Measurements from ENCODE around the gene RAB14. TPM values are rescaled to one million over a fixed set of nuclear protein-coding genes. Genes with fewer than 3 reads are reported as not detected.

Gene RAB14
- total and polyA plus RNA-seq, 5 experiments from 2014 or later, result 34.6 to 62.3 (median 37.2) TPM

DNA sequence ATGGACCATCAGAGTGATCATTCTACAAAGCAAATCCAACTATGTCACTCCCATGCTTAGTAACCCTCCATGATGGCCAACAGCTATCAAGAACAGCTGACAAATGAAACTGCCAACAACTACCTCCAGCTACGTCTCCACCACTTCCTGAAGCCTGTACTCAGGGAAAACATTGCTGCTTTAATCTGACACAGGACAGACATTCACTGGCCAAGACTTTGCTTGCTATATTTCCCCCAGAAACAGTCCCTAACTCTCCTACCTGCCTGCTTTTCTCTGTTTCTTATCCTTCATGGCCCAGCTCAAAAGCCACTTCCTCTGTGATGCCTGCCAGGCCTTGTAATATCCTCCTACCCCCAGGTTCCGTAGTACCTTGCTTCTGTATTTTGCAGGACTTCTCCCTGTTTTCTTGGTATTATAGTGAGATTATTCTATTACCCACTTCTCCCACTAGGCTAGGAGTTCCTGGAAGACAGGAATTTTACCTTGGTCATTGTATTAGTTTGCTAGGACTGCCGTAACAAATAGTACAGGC, 14.7 kb upstream of the RAB14 start:
- Mint-ChIP-seq H3K27ac (peak overlapping the region in 1 of 10 donors; percentile 13), H3K4me3 (no peak overlapping the region), H3K4me1 (peaks cover 0 to 7% (median 4%) of the 10 kb centered on the region in 4 donors), H3K9me3 (no peaks in the 10 kb centered on the region), H3K27me3 (no peaks in the 10 kb centered on the region), H3K36me3 (peaks cover 0 to 2% (median 0%) of the 10 kb centered on the region in 3 donors)
- ATAC-seq (no peak), DNase-seq (no peak)
- POLR2A ChIA-PET, result interaction anchor here (0.7 to 0.9 kb wide), 2 partner anchors 15 to 41 kb away, joined by 3 read pairs; partner anchors contain the start of gene RAB14

- ATAC-seq (no peak), DNase-seq (no peak)
- POLR2A ChIA-PET, result interaction anchor here (1.9 kb wide), 1 partner anchor 13 kb away, joined by 10 read pairs; the partner anchor contains the start of gene RAB14
- Mint-ChIP-seq H3K9me3 (no peaks in the 10 kb centered on the region), H3K27me3 (no peaks in the 10 kb centered on the region), H3K4me3 (no peak overlapping the region), H3K36me3 (no peaks in the 10 kb centered on the region), H3K27ac (peak overlapping the region in 2 of 10 donors; percentile 10 to 83), H3K4me1 (peaks cover 0 to 7% (median 4%) of the 10 kb centered on the region in 4 donors)
Measured at GRCh38 chr9:121214005-121214404, 12.3 kb upstream of the RAB14 start.

DNA sequence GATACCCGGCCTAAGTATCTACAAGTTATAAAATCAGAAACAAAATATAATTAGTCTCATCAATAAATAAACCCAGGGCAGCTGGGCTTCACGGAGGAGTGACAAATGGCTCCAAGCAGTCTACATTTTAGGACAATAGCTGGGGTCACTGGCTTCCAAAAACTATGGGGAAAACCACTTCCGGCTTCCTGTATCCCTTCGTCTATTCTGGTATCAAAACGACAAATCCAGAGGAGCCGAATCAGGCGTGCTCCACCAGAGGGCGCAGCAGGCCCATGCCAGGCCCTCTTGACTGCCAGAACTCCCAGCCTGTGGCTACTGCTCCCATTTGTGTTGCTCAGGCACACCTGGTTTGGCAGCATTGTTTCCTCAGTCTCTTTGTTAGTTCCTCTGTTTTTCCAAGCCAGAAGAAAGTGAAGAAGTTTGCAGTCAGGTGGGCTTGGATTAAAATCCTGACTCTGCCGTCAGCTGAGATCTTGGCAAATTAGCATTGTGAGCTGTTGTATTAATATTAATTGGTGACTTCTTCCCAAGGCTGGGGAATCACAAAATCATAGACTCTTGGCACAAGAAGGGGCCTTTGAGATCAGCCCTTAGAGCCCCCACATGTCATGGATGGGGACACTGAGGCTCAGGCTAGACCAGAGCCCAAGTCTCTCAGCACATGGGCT, 11.6 kb upstream of the RAB14 start:
- H3K27ac Mint-ChIP-seq, result peak overlapping the region in 4 of 10 donors; percentile 25 to 47 (median 38)
- no peak overlapping the region for H3K4me3 Mint-ChIP-seq
- ATAC-seq (peak; percentile 59 to 78), DNase-seq (peak; percentile 33 to 77 (median 52))
- POLR2A ChIA-PET, result interaction anchor here (1.9 kb wide), 1 partner anchor 12 kb away, joined by 10 read pairs; the partner anchor contains the start of gene RAB14
- peaks cover 2 to 12% (median 5%) of the 10 kb centered on the region in 4 donors for H3K4me1 Mint-ChIP-seq
- H3K27me3 Mint-ChIP-seq, result no peaks in the 10 kb centered on the region
- H3K9me3 Mint-ChIP-seq, result no peaks in the 10 kb centered on the region
- H3K36me3 Mint-ChIP-seq, result no peaks in the 10 kb centered on the region

- POLR2A ChIA-PET, result no interaction called here
- no peak overlapping the region for H3K4me3 Mint-ChIP-seq
- no peaks in the 10 kb centered on the region for H3K27me3 Mint-ChIP-seq
- H3K27ac Mint-ChIP-seq, result no peak overlapping the region
- H3K36me3 Mint-ChIP-seq, result no peaks in the 10 kb centered on the region
- H3K4me1 Mint-ChIP-seq, result peaks cover 4 to 31% (median 18%) of the 10 kb centered on the region in 4 donors
- ATAC-seq (no peak), DNase-seq (no peak)
- no peaks in the 10 kb centered on the region for H3K9me3 Mint-ChIP-seq
Measured at GRCh38 chr9:121210536-121210935, 8.9 kb upstream of the RAB14 start.

DNA sequence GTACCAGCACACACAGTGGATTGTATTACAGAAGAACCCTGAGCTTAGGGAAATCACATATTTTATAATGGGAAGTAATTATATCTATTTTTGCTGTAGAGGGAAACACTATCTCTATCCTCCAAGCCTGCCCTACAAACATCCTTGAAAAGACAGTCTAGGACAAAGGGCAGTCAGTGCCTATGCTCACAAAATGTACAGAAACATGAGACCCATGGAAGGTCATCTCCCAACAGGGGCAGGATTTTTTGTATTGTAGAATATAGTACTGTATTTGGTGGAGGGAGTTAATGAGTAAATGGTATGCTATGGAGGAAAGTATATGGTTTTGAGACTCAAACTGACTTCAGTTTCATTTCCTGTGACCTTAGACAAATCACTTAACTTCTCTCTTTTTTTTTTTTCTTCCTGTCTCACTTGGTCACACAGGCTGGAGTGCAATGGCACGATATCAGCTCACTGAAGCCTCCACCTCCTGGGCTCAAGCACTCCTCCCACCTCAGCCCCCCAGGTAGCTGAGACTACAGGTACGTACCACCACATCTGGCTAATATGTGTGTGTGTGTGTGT, 5.8 kb upstream of the RAB14 start:
- Mint-ChIP-seq H3K27me3 (no peaks in the 10 kb centered on the region), H3K4me3 (peak overlapping the region in 3 of 10 donors; percentile 4 to 43 (median 30)), H3K9me3 (no peaks in the 10 kb centered on the region), H3K4me1 (peaks cover 2 to 36% (median 21%) of the 10 kb centered on the region in 4 donors), H3K36me3 (no peaks in the 10 kb centered on the region), H3K27ac (peak overlapping the region in 5 of 10 donors; percentile 26 to 86 (median 75))
- ATAC-seq (peak; percentile 49 to 50), DNase-seq (no peak)
- POLR2A ChIA-PET, result interaction anchor here (0.6 kb wide), 1 partner anchor 100 kb away, joined by 3 read pairs; no protein-coding TSS in a partner anchor

GRCh38 chr9:121206516-121207370, 5.1 kb upstream of the RAB14 start:
- POLR2A ChIA-PET, result interaction anchor here (0.7 kb wide), 2 partner anchors 30 to 52 kb away, joined by 3 read pairs; no protein-coding TSS in a partner anchor
- Mint-ChIP-seq H3K36me3 (no peaks in the 10 kb centered on the region), H3K4me1 (peaks cover 7 to 43% (median 25%) of the 10 kb centered on the region in 4 donors), H3K9me3 (no peaks in the 10 kb centered on the region), H3K27ac (peak overlapping the region in 2 of 10 donors; percentile 60 to 83), H3K27me3 (no peaks in the 10 kb centered on the region), H3K4me3 (peak overlapping the region in 1 of 10 donors; percentile 43)
- DNase-seq (no peak), ATAC-seq (no peak)

DNA sequence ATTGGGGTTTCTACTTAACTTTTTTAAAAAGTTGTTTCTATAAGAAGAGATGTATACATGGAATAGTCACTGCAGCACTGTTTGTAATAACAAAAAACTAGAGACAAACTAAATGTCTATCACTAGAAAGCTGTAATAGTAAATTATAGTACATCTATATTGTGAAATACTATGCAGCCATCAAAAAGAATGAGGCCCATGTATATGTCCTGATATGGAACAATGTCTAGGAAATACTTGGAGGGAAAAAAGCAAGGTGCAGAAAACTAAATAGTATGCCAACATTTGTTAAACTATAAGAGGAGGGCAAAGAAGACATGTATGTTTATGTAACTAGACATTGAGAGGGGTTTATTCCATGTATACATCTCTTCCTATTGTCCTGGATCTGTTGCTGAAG, 2.9 kb upstream of the RAB14 start:
- POLR2A ChIA-PET, result no interaction called here
- ATAC-seq, result no peak
- Mint-ChIP-seq H3K4me3 (no peak overlapping the region), H3K27me3 (no peaks in the 10 kb centered on the region), H3K27ac (no peak overlapping the region), H3K4me1 (peaks cover 15 to 53% (median 32%) of the 10 kb centered on the region in 4 donors), H3K36me3 (no peaks in the 10 kb centered on the region), H3K9me3 (peaks cover 0 to 2% (median 0%) of the 10 kb centered on the region in 9 donors)
- DNase-seq, result no peak

DNA sequence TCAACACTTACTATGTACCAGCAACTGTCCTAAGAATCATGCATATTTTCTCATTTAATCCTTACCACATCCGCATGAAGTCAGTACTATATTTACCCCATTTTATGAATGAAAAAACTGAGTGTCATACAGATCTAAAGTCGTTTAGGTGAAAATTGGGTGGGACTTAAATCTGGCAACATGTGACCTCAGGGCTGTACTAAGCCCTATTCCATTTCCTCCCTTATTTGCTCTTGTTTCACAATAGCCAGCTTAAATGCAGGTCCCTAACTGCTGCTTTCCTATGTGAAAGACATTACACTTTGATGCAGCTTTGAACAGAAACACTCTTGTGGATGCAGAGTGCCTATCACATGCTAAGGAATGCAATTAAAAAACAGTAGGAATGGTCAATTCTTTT, 2.5 kb upstream of the RAB14 start:
- Mint-ChIP-seq H3K4me1 (peaks cover 16 to 58% (median 36%) of the 10 kb centered on the region in 4 donors), H3K4me3 (peak overlapping the region in 1 of 10 donors; percentile 31), H3K9me3 (peaks cover 0 to 2% (median 0%) of the 10 kb centered on the region in 9 donors), H3K36me3 (no peaks in the 10 kb centered on the region), H3K27me3 (no peaks in the 10 kb centered on the region), H3K27ac (no peak overlapping the region)
- ATAC-seq, result no peak
- POLR2A ChIA-PET, result no interaction called here
- no peak for DNase-seq

- Mint-ChIP-seq H3K27me3 (no peaks in the 10 kb centered on the region), H3K4me1 (peaks cover 22 to 62% (median 48%) of the 10 kb centered on the region in 4 donors), H3K9me3 (peaks cover 0 to 2% (median 0%) of the 10 kb centered on the region in 9 donors), H3K4me3 (peak overlapping the region; percentile 78 to 98 (median 94)), H3K36me3 (peaks cover 0 to 4% (median 0%) of the 10 kb centered on the region in 3 donors), H3K27ac (peak overlapping the region; percentile 89 to 99 (median 98))
- POLR2A ChIA-PET, result interaction anchor here (0.7 to 2.2 kb wide), 17 partner anchors 12 to 489 kb away, joined by 3 to 22 read pairs (median 4); partner anchors contain the start of gene FBXW2
- peak; percentile 32 to 71 (median 54) for DNase-seq
- peak; percentile 18 to 38 for ATAC-seq
Measured at GRCh38 chr9:121201045-121201737, 478 bp downstream of the RAB14 start.

DNA sequence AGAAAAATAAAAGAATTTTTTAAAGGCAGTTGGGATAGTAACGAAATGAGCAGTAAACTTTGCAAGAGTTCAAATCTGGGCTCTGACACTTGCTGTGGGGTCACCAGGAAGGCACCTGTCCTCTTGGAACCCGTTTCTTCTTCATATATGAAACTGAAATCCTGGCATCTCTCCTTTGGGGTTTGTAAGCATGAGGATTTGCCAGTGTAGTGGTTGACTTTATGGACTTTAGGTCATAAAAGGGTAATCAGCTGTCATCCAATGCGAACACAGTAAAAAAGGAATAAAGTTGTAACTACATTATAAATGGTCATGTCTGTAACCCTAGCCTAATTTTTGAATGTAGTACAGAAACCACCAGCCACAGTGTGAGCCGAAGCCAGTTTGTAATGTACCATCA, 1.3 kb downstream of the RAB14 start:
- H3K27me3 Mint-ChIP-seq, result no peaks in the 10 kb centered on the region
- H3K4me1 Mint-ChIP-seq, result peaks cover 26 to 71% (median 57%) of the 10 kb centered on the region in 4 donors
- peak overlapping the region; percentile 78 to 98 (median 94) for H3K4me3 Mint-ChIP-seq
- POLR2A ChIA-PET, result interaction anchor here (0.9 to 2.2 kb wide), 8 partner anchors 13 to 488 kb away, joined by 3 to 22 read pairs (median 4); no protein-coding TSS in a partner anchor
- H3K27ac Mint-ChIP-seq, result peak overlapping the region; percentile 7 to 96 (median 94)
- no peak for DNase-seq
- ATAC-seq, result no peak
- H3K36me3 Mint-ChIP-seq, result peaks cover 0 to 4% (median 0%) of the 10 kb centered on the region in 3 donors
- peaks cover 0 to 2% (median 0%) of the 10 kb centered on the region in 9 donors for H3K9me3 Mint-ChIP-seq

GRCh38 chr9:121199921-121200320, 1.7 kb downstream of the RAB14 start:
- Mint-ChIP-seq H3K27ac (peak overlapping the region in 9 of 10 donors; percentile 7 to 96 (median 94)), H3K36me3 (peaks cover 0 to 4% (median 0%) of the 10 kb centered on the region in 3 donors), H3K9me3 (peaks cover 0 to 2% (median 0%) of the 10 kb centered on the region in 9 donors), H3K4me1 (peaks cover 29 to 75% (median 61%) of the 10 kb centered on the region in 4 donors), H3K4me3 (peak overlapping the region; percentile 78 to 98 (median 94)), H3K27me3 (no peaks in the 10 kb centered on the region)
- DNase-seq, result no peak
- POLR2A ChIA-PET, result interaction anchor here (1.0 to 1.5 kb wide), 3 partner anchors 24 to 79 kb away, joined by 4 to 5 read pairs (median 4); no protein-coding TSS in a partner anchor
- ATAC-seq, result no peak
